Fibroblast of lung (primary cell): ENCODE data around the gene PRMT7. TPM values are rescaled to one million over a fixed set of nuclear protein-coding genes. Genes with fewer than 3 reads are reported as not detected.

Experiments used
- DNase-seq, 2 donors: peaks; one replicate each; pipeline versions ENCODE4 v3.0.0 to v3.0.0-alpha.2; 2010; ENCODE audit warnings: low read depth in 2 of 2
- H2AFZ ChIP-seq: 2 replicates; pipeline ENCODE4 v1.5.1; 2012; ENCODE audit warnings: low read length, control low read depth, inconsistent platforms
- H3K27ac ChIP-seq: 2 replicates; pipeline ENCODE4 v1.5.1; 2011; ENCODE audit warnings: low read length, control low read depth; ENCODE audit not compliant: insufficient read depth
- H3K27me3 ChIP-seq: 2 replicates; pipeline ENCODE4 v1.5.1; 2011; ENCODE audit warnings: mild to moderate bottlenecking, low read length; ENCODE audit not compliant: control insufficient read depth, insufficient read depth
- H3K36me3 ChIP-seq: 2 replicates; pipeline ENCODE4 v1.5.1; 2011; ENCODE audit warnings: low read length; ENCODE audit not compliant: control insufficient read depth, insufficient read depth
- H3K4me1 ChIP-seq: 2 replicates; pipeline ENCODE4 v1.5.1; 2011; ENCODE audit warnings: low read length; ENCODE audit not compliant: control insufficient read depth, insufficient read depth; ENCODE audit errors: extremely low read depth
- H3K4me2 ChIP-seq: 2 replicates; pipeline ENCODE4 v1.5.1; 2011; ENCODE audit warnings: low read length, control low read depth; ENCODE audit not compliant: insufficient read depth; ENCODE audit errors: extremely low read depth
- H3K4me3 ChIP-seq, 4 experiments: fragments of 200-600 bp in 1 of 4; sonication (generic) in 1 of 4; replicated peaks in 1 of 4; 2 replicates each; pipeline ENCODE4 v1.5.1; 2011 to 2016; ENCODE audit warnings: low read length in 4 of 4, low read depth in 3 of 4, mild to moderate bottlenecking in 3 of 4, control low read depth in 2 of 4, inconsistent platforms in 1 of 4, mixed read lengths in 1 of 4; ENCODE audit not compliant: insufficient read depth in 1 of 4; ENCODE audit errors: control extremely low read depth in 1 of 4
- H3K79me2 ChIP-seq: 2 replicates; pipeline ENCODE4 v1.5.1; 2012; ENCODE audit warnings: mild to moderate bottlenecking, low read length, inconsistent platforms; ENCODE audit not compliant: control insufficient read depth, insufficient read depth
- H3K9ac ChIP-seq: 2 replicates; pipeline ENCODE4 v1.5.1; 2011; ENCODE audit warnings: mild to moderate bottlenecking, low read length, control low read depth; ENCODE audit not compliant: insufficient read depth
- H3K9me3 ChIP-seq: 2 replicates; pipeline ENCODE4 v1.5.1; 2012; ENCODE audit warnings: low read depth, low read length; ENCODE audit not compliant: control insufficient read depth, insufficient read depth
- H4K20me1 ChIP-seq: 2 replicates; pipeline ENCODE4 v1.5.1; 2011; ENCODE audit warnings: low read length; ENCODE audit not compliant: control insufficient read depth, insufficient read depth; ENCODE audit errors: extremely low read depth
- CTCF ChIP-seq, 2 donors: IDR thresholded peaks in 1 of 2; conservative IDR thresholded peaks in 1 of 2; 1 replicate in 1 of 2; 2 replicates in 1 of 2; pipeline ENCODE4 v1.5.1; 2011 to 2012; ENCODE audit warnings: low read length in 2 of 2, control low read depth in 1 of 2, inconsistent platforms in 1 of 2, low read depth in 1 of 2, mild to moderate bottlenecking in 1 of 2
- EZH2 ChIP-seq: IDR thresholded peaks from 2 replicates; pipeline ENCODE4 v1.5.1; 2012; ENCODE audit warnings: low read length, control low read depth, mild to moderate bottlenecking; ENCODE audit errors: missing control alignments
- polyA plus RNA-seq, 2 donors: library from polyadenylated mRNA; depleted of rRNA in 1 of 2; stranded (reverse) in 1 of 2; unstranded in 1 of 2; fragments of >200 nt; gene quantifications; 2 replicates each; pipeline ENCODE4 v1.2.1, GENCODE V29; 2011 to 2012; ENCODE audit warnings: missing spikeins in 1 of 2
- total RNA-seq: library from RNA; depleted of rRNA; stranded (reverse); fragments of >200 nt; gene quantifications from 2 replicates; pipeline ENCODE4 v1.2.1, GENCODE V29; 2014

Gene PRMT7
- total and polyA plus RNA-seq, 2 donors (not counting 1 experiment from before 2014, with no cell fraction given): 24.0 to 39.3 TPM

DNA sequence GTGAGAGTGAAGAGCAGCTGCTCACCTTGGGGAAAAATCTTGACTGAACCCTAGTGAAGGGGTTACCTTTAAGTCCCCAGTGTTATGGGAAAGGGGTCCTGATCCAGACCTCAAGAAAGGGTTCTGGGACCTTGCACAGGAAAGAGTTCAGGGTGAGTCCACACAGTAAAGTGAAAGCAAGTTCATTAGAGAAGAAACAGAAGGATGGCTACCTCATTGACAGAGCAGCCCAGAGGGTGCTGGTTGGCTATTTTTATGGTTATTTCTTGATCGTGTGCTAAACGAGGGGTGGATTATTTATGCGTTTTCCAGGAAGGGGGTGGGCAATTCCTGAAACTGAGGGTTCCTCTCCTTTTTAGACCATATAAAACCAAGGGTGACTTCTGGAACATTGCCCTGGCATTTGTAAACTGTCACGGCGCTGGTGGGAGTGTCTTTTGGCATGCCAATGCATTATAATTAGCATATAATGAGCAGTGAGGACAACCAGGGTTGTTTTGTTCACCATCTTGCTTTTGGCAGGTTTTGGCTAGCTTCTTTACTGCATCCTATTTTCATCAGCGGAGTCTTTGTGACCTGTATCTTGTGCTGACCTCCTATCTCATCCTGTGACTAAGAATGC is 79.0 kb downstream of the PRMT7 start:
- Histone ChIP-seq H3K36me3 (no peaks in the 10 kb centered on the region), H3K27ac (no peak overlapping the region), H3K4me3 (no peak overlapping the region), H3K4me1 (no peaks in the 10 kb centered on the region), H2AFZ (no peak overlapping the region), H3K9ac (no peak overlapping the region), H4K20me1 (no peaks in the 10 kb centered on the region), H3K9me3 (no peaks in the 10 kb centered on the region), H3K79me2 (no peaks in the 10 kb centered on the region), H3K4me2 (no peak overlapping the region), H3K27me3 (no peaks in the 10 kb centered on the region)
- TF ChIP-seq CTCF (conservative IDR thresholded peaks at IDR 0.05 in 1 of 2, IDR thresholded peaks at IDR 0.05 in 1 of 2; ENCODE audit: low read depth in 1 of 2, low read length in 2 of 2) (no peak), EZH2 (no peak)
- no peak for DNase-seq

DNA sequence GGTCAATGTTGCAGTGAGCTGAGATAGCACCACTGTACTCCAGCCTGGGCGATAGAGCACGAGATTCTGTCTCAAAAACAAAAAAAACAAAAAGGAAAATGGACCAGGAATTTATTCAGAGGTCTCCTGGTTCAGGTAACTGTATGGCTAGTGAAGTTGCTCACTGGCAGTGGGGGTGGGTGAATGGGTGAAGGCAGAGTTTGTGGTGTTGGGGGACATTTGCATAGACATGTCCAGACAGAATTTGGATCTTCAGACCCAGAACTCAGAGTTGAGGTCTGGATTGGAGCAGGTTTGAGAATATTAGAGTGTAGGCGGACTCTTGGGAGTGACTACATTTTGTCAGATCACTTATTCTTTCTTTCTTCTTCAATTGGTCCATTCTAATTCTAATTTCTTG is 82.5 kb downstream of the PRMT7 start:
- no peak overlapping the region for H3K27ac ChIP-seq
- H4K20me1 ChIP-seq: no peaks in the 10 kb centered on the region
- no peak overlapping the region for H2AFZ ChIP-seq
- H3K9me3 ChIP-seq: no peaks in the 10 kb centered on the region
- no peak overlapping the region for H3K4me3 ChIP-seq
- no peaks in the 10 kb centered on the region for H3K4me1 ChIP-seq
- no peak for TF ChIP-seq CTCF (conservative IDR thresholded peaks at IDR 0.05 in 1 of 2, IDR thresholded peaks at IDR 0.05 in 1 of 2; ENCODE audit: low read depth in 1 of 2, low read length in 2 of 2)
- no peak for TF ChIP-seq EZH2
- H3K79me2 ChIP-seq: no peaks in the 10 kb centered on the region
- H3K27me3 ChIP-seq: no peaks in the 10 kb centered on the region
- no peak overlapping the region for H3K9ac ChIP-seq
- H3K36me3 ChIP-seq: no peaks in the 10 kb centered on the region
- DNase-seq: no peak
- H3K4me2 ChIP-seq: no peak overlapping the region

- Histone ChIP-seq H3K4me3 (no peak overlapping the region), H4K20me1 (no peaks in the 10 kb centered on the region), H3K9ac (no peak overlapping the region), H3K27ac (no peak overlapping the region), H2AFZ (no peak overlapping the region), H3K27me3 (no peaks in the 10 kb centered on the region), H3K4me1 (no peaks in the 10 kb centered on the region), H3K36me3 (no peaks in the 10 kb centered on the region), H3K79me2 (no peaks in the 10 kb centered on the region), H3K4me2 (no peak overlapping the region), H3K9me3 (no peaks in the 10 kb centered on the region)
- no peak for DNase-seq
- TF ChIP-seq EZH2: no peak
Measured at GRCh38 chr16:68395167-68395786, 84.5 kb downstream of the PRMT7 start.
